ENCODE results near the gene NOG.

The NOG gene

GRCh38 chr17:56602292-56603130 is 9.0 kb downstream of the NOG start:
- Mint-ChIP-seq H3K27ac (no peak overlapping the region), H3K4me1 (ENCODE audit: low read depth) (peaks cover 32% of the 10 kb centered on the region), H3K36me3 (ENCODE audit: low read depth) (no peaks in the 10 kb centered on the region)

DNA sequence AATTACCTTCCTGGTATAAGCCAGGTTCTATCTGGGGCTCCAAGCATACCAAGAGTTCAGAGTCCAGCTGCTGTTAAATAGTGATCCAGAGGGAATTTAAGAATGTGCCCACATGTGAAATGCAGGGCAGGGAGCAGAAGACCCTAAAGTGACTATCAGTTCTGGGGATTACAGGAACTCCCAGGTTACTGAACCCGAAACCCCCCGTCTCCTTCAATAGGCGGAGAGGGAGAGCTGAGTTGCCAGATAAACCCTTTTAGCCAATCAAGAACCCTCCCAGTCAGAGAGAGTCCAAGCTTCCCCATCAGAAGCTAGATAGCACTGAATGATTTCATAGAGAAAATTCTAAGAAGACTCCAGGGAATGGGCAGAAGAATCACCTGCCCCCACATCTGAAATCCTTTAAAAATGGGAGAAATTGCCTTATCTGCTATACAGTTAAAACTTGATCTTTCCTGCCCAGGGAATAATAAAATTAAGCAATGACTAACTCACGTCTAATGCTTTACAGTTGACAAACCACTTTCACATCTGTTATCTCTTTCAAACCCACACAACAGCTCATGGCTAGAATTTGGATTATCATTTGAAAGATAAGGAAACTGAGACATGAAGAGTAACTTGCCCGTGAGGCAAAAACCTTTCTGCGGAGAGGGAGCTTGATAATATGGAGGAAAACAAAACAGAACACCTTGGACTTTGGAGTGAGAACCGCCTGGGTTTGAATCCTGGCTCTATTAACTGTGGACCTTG is 10.2 kb downstream of the NOG start:
- Mint-ChIP-seq H3K27me3 (peaks cover 5% of the 10 kb centered on the region), H3K27ac (no peak overlapping the region), H3K36me3 (ENCODE audit: low read depth) (no peaks in the 10 kb centered on the region), H3K4me3 (no peak overlapping the region), H3K9me3 (no peaks in the 10 kb centered on the region), H3K4me1 (ENCODE audit: low read depth) (peaks cover 32% of the 10 kb centered on the region)
- intact Hi-C loops (cut with micrococcal nuclease) = no loop called here

More at GRCh38 chr17:56602292-56603130, 9.0 kb downstream of the NOG start:
- H3K27me3 Mint-ChIP-seq = peaks cover 17% of the 10 kb centered on the region
- intact Hi-C loops (cut with micrococcal nuclease) = no loop called here
- H3K9me3 Mint-ChIP-seq = no peaks in the 10 kb centered on the region
- H3K4me3 Mint-ChIP-seq = no peak overlapping the region

GRCh38 chr17:56604691-56605290 is 11.3 kb downstream of the NOG start:
- intact Hi-C loops (cut with micrococcal nuclease) = no loop called here
- no peaks in the 10 kb centered on the region for H3K9me3 Mint-ChIP-seq
- no peak overlapping the region for H3K27ac Mint-ChIP-seq
- H3K36me3 Mint-ChIP-seq (ENCODE audit: low read depth) = no peaks in the 10 kb centered on the region
- H3K27me3 Mint-ChIP-seq = no peaks in the 10 kb centered on the region
- H3K4me3 Mint-ChIP-seq = no peak overlapping the region
- H3K4me1 Mint-ChIP-seq (ENCODE audit: low read depth) = peaks cover 32% of the 10 kb centered on the region

GRCh38 chr17:56608944-56609343 is 15.4 kb downstream of the NOG start:
- H3K4me1 Mint-ChIP-seq (ENCODE audit: low read depth) = peaks cover 15% of the 10 kb centered on the region
- intact Hi-C loops (cut with micrococcal nuclease) = no loop called here
- H3K4me3 Mint-ChIP-seq = no peak overlapping the region
- H3K9me3 Mint-ChIP-seq = no peaks in the 10 kb centered on the region
- no peaks in the 10 kb centered on the region for H3K27me3 Mint-ChIP-seq
- no peak overlapping the region for H3K27ac Mint-ChIP-seq
- no peaks in the 10 kb centered on the region for H3K36me3 Mint-ChIP-seq (ENCODE audit: low read depth)

GRCh38 chr17:56610321-56610720 is 16.8 kb downstream of the NOG start:
- Mint-ChIP-seq H3K27me3 (no peaks in the 10 kb centered on the region), H3K4me3 (no peak overlapping the region), H3K4me1 (ENCODE audit: low read depth) (peaks cover 7% of the 10 kb centered on the region), H3K27ac (no peak overlapping the region), H3K36me3 (ENCODE audit: low read depth) (no peaks in the 10 kb centered on the region), H3K9me3 (no peaks in the 10 kb centered on the region)
- intact Hi-C loops (cut with micrococcal nuclease) = no loop called here

- H3K4me1 Mint-ChIP-seq (ENCODE audit: low read depth) = peaks cover 7% of the 10 kb centered on the region
- intact Hi-C loops (cut with micrococcal nuclease) = no loop called here
- no peaks in the 10 kb centered on the region for H3K27me3 Mint-ChIP-seq
- H3K27ac Mint-ChIP-seq = no peak overlapping the region
- no peaks in the 10 kb centered on the region for H3K36me3 Mint-ChIP-seq (ENCODE audit: low read depth)
- H3K9me3 Mint-ChIP-seq = no peaks in the 10 kb centered on the region
- H3K4me3 Mint-ChIP-seq = no peak overlapping the region
These were observed 19.6 kb downstream of the NOG start for GRCh38 chr17:56613131-56613530.

DNA sequence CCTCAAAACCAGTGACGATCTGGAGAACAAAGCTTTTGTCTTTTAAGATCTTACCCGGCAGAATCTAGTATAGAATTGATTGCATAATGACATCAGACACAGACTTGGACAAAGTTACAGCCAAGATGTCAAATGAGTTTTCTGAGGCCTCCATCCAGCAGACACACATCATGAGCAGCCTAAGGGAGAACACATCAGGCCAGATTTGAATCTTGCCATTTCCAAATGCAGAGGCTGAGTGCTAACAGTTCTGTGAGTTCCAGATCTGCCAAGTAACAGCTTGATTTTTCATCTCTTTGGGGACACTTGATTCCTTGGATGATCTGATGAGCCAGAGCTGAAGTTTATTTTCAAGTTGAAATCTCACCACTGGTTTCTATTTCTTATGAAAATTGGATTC is 21.0 kb downstream of the NOG start:
- H3K36me3 Mint-ChIP-seq (ENCODE audit: low read depth) = no peaks in the 10 kb centered on the region
- no peaks in the 10 kb centered on the region for H3K9me3 Mint-ChIP-seq
- no peak overlapping the region for H3K27ac Mint-ChIP-seq
- intact Hi-C loops (cut with micrococcal nuclease) = no loop called here
- peaks cover 7% of the 10 kb centered on the region for H3K4me1 Mint-ChIP-seq (ENCODE audit: low read depth)
- H3K27me3 Mint-ChIP-seq = no peaks in the 10 kb centered on the region
- H3K4me3 Mint-ChIP-seq = no peak overlapping the region

GRCh38 chr17:56616239-56616638 is 22.7 kb downstream of the NOG start:
- intact Hi-C loops (cut with micrococcal nuclease) = no loop called here
- H3K9me3 Mint-ChIP-seq = no peaks in the 10 kb centered on the region
- no peak overlapping the region for H3K27ac Mint-ChIP-seq
- H3K36me3 Mint-ChIP-seq (ENCODE audit: low read depth) = no peaks in the 10 kb centered on the region
- H3K4me1 Mint-ChIP-seq (ENCODE audit: low read depth) = no peaks in the 10 kb centered on the region
- H3K27me3 Mint-ChIP-seq = no peaks in the 10 kb centered on the region
- no peak overlapping the region for H3K4me3 Mint-ChIP-seq

- H3K9me3 Mint-ChIP-seq = no peaks in the 10 kb centered on the region
- peaks cover 2% of the 10 kb centered on the region for H3K27me3 Mint-ChIP-seq
- H3K4me1 Mint-ChIP-seq (ENCODE audit: low read depth) = peaks cover 21% of the 10 kb centered on the region
- intact Hi-C loops (cut with micrococcal nuclease) = no loop called here
- no peak overlapping the region for H3K27ac Mint-ChIP-seq
- H3K4me3 Mint-ChIP-seq = no peak overlapping the region
- no peaks in the 10 kb centered on the region for H3K36me3 Mint-ChIP-seq (ENCODE audit: low read depth)
These were observed 29.9 kb downstream of the NOG start for GRCh38 chr17:56623383-56623782.

GRCh38 chr17:56624309-56624708 is 30.8 kb downstream of the NOG start:
- Mint-ChIP-seq H3K4me1 (ENCODE audit: low read depth) (peaks cover 21% of the 10 kb centered on the region), H3K4me3 (no peak overlapping the region), H3K9me3 (no peaks in the 10 kb centered on the region), H3K27me3 (peaks cover 3% of the 10 kb centered on the region), H3K27ac (peak overlapping the region; percentile 57), H3K36me3 (ENCODE audit: low read depth) (no peaks in the 10 kb centered on the region)
- intact Hi-C loops (cut with micrococcal nuclease) = no loop called here

- Mint-ChIP-seq H3K9me3 (no peaks in the 10 kb centered on the region), H3K4me3 (no peak overlapping the region), H3K4me1 (ENCODE audit: low read depth) (peaks cover 21% of the 10 kb centered on the region), H3K27ac (no peak overlapping the region), H3K27me3 (peaks cover 4% of the 10 kb centered on the region), H3K36me3 (ENCODE audit: low read depth) (no peaks in the 10 kb centered on the region)
- intact Hi-C loops (cut with micrococcal nuclease) = no loop called here
These were observed 31.4 kb downstream of the NOG start for GRCh38 chr17:56624912-56625311.

GRCh38 chr17:56629531-56630075 is 36.1 kb downstream of the NOG start:
- intact Hi-C loops (cut with micrococcal nuclease) = no loop called here

GRCh38 chr17:56630202-56630601 is 36.7 kb downstream of the NOG start:
- Mint-ChIP-seq H3K36me3 (ENCODE audit: low read depth) (no peaks in the 10 kb centered on the region), H3K27ac (no peak overlapping the region), H3K4me3 (no peak overlapping the region), H3K27me3 (peaks cover 6% of the 10 kb centered on the region), H3K4me1 (ENCODE audit: low read depth) (peaks cover 6% of the 10 kb centered on the region), H3K9me3 (no peaks in the 10 kb centered on the region)
- intact Hi-C loops (cut with micrococcal nuclease) = no loop called here

More at GRCh38 chr17:56629531-56630075, 36.1 kb downstream of the NOG start:
- Mint-ChIP-seq H3K27me3 (peaks cover 6% of the 10 kb centered on the region), H3K9me3 (no peaks in the 10 kb centered on the region), H3K4me1 (ENCODE audit: low read depth) (peaks cover 9% of the 10 kb centered on the region), H3K4me3 (no peak overlapping the region), H3K36me3 (ENCODE audit: low read depth) (no peaks in the 10 kb centered on the region), H3K27ac (no peak overlapping the region)

DNA sequence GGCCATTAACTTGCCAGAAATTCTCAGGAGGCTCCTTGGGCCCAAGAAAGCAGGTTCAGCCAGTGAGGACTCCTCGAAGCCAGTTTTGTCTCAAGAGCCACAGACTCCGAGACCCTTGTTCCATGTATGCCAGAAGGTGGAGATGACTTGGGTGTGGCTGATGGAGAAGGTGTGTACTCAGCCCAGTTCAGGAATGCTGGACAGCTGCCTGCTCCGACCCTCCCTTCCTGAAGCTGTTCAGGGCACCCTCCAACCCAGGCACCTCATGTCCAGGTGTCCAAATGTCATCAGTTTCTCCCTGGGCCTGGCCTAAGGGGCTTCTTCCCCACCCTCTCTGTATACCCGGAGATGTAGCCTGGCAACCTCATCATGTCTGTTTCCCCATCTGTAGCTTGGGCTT is 40.2 kb downstream of the NOG start:
- Mint-ChIP-seq H3K9me3 (no peaks in the 10 kb centered on the region), H3K36me3 (ENCODE audit: low read depth) (no peaks in the 10 kb centered on the region)
- intact Hi-C loops (cut with micrococcal nuclease) = no loop called here

More for the DNA sequence above, 40.2 kb downstream of the NOG start:
- Mint-ChIP-seq H3K4me1 (ENCODE audit: low read depth) (peaks cover 6% of the 10 kb centered on the region), H3K4me3 (no peak overlapping the region), H3K27ac (no peak overlapping the region), H3K27me3 (peaks cover 7% of the 10 kb centered on the region)

All from dendritic cell treated with granulocyte-macrophage colony-stimulating factor and Interleukin-4, amounts not matched to agents 40 ng/mL and 50 ng/mL, for 4 days (primary cell).